HEK293 (cell line): Measurements from ENCODE around the gene CCDC3.

ENCODE experiments used
- CTCF ChIA-PET: fragments of 350-600 bp; formaldehyde crosslinking; extraction: SDS; loops from one replicate; lab custom pipeline; 2021; ENCODE audit warnings: antibody characterized with exemption; lab: Yijun Ruan, JAX
- POLR2A ChIA-PET: fragments of 300-600 bp; formaldehyde crosslinking; extraction: SDS; loops from one replicate; lab custom pipeline; 2020; ENCODE audit warnings: antibody characterized with exemption, inconsistent platforms; lab: Yijun Ruan, JAX
- H3K27ac ChIP-seq: fragments of 200-500 bp; sonication (Bioruptor generic); 2 replicates; pipeline ENCODE4 v1.5.1; 2014; ENCODE audit warnings: low read depth, low read length, control low read depth, inconsistent platforms; ENCODE audit errors: extremely low read depth
- H3K36me3 ChIP-seq, 2 experiments: fragments of 200-500 bp in 1 of 2; sonication (Bioruptor generic) in 1 of 2; 1 replicate in 1 of 2; 2 replicates in 1 of 2; pipeline ENCODE4 v1.5.1; 2014 to 2017; ENCODE audit warnings: inconsistent platforms in 2 of 2, low read length in 2 of 2; ENCODE audit not compliant: control insufficient read depth in 2 of 2, insufficient read depth in 1 of 2
- H3K4me1 ChIP-seq: fragments of 200-500 bp; sonication (Bioruptor generic); 2 replicates; pipeline ENCODE4 v1.5.1; 2014; ENCODE audit warnings: mild to moderate bottlenecking, low read length, inconsistent platforms; ENCODE audit not compliant: control insufficient read depth, insufficient read depth
- H3K4me3 ChIP-seq: 2 replicates; pipeline ENCODE4 v1.5.1; 2011; ENCODE audit warnings: low read depth, mild to moderate bottlenecking, control low read depth, low read length, moderate library complexity
- H3K9me3 ChIP-seq: fragments of 200-500 bp; sonication (Bioruptor generic); 2 replicates; pipeline ENCODE4 v1.5.1; 2014; ENCODE audit warnings: low read depth, low read length, inconsistent platforms; ENCODE audit not compliant: control insufficient read depth, insufficient read depth
- HOXD13 ChIP-seq: sonication (generic); formaldehyde crosslinking; IDR thresholded peaks from 2 replicates; pipeline ENCODE4 v1.8.0; 2022; ENCODE audit warnings: missing genetic modification reagents, borderline replicate concordance
- KLF10 ChIP-seq: fragments of 450-650 bp; IDR thresholded peaks from 2 replicates; pipeline ENCODE4 v1.5.1; 2018; ENCODE audit warnings: missing biosample characterization, mild to moderate bottlenecking, missing genetic modification characterization
- REST ChIP-seq: fragments of 450-650 bp; formaldehyde crosslinking; IDR thresholded peaks from 2 replicates; pipeline ENCODE4 v1.5.1; 2016; ENCODE audit warnings: missing biosample characterization, missing genetic modification characterization
- ZBTB1 ChIP-seq: fragments of 450-650 bp; formaldehyde crosslinking; IDR thresholded peaks from 2 replicates; pipeline ENCODE4 v1.5.1; 2016; ENCODE audit warnings: missing biosample characterization, missing genetic modification characterization
- ZBTB10 ChIP-seq: fragments of 450-650 bp; formaldehyde crosslinking; IDR thresholded peaks from 2 replicates; pipeline ENCODE4 v1.5.1; 2016; ENCODE audit warnings: missing biosample characterization, missing genetic modification characterization
- ZBTB11 ChIP-seq: fragments of 450-650 bp; formaldehyde crosslinking; conservative IDR thresholded peaks from 2 replicates; pipeline ENCODE4 v1.5.1; 2016; ENCODE audit warnings: low read depth, missing biosample characterization, missing genetic modification characterization
- ZBTB48 ChIP-seq: fragments of 450-650 bp; formaldehyde crosslinking; IDR thresholded peaks from 2 replicates; pipeline ENCODE4 v1.5.1; 2016; ENCODE audit warnings: missing biosample characterization, missing genetic modification characterization
- ZBTB8A ChIP-seq: fragments of 450-650 bp; formaldehyde crosslinking; IDR thresholded peaks from 2 replicates; pipeline ENCODE4 v1.5.1; 2016; ENCODE audit warnings: missing biosample characterization, missing genetic modification characterization
- ZNF19 ChIP-seq: fragments of 450-650 bp; formaldehyde crosslinking; IDR thresholded peaks from 2 replicates; pipeline ENCODE4; 2016; ENCODE audit warnings: missing biosample characterization, missing genetic modification characterization, low read depth
- ZNF391 ChIP-seq: fragments of 450-650 bp; formaldehyde crosslinking; IDR thresholded peaks from 2 replicates; pipeline ENCODE4 v1.5.1; 2016; ENCODE audit warnings: low read depth, missing biosample characterization, missing genetic modification characterization, borderline replicate concordance
- ZNF416 ChIP-seq: fragments of 450-650 bp; formaldehyde crosslinking; IDR thresholded peaks from 2 replicates; pipeline ENCODE4 v1.5.1; 2016; ENCODE audit warnings: missing biosample characterization, missing genetic modification characterization
- ZNF433 ChIP-seq: fragments of 450-650 bp; formaldehyde crosslinking; IDR thresholded peaks from 2 replicates; pipeline ENCODE4 v1.5.1; 2016; ENCODE audit warnings: missing biosample characterization, missing genetic modification characterization, low read depth
- ZNF514 ChIP-seq: fragments of 450-650 bp; formaldehyde crosslinking; IDR thresholded peaks from 2 replicates; pipeline ENCODE4 v1.5.1; 2016; ENCODE audit warnings: missing biosample characterization, missing genetic modification characterization
- ZNF623 ChIP-seq: fragments of 450-650 bp; formaldehyde crosslinking; IDR thresholded peaks from 2 replicates; pipeline ENCODE4 v1.5.1; 2016; ENCODE audit warnings: missing biosample characterization, missing genetic modification characterization
- ZSCAN23 ChIP-seq: fragments of 450-650 bp; formaldehyde crosslinking; IDR thresholded peaks from 2 replicates; pipeline ENCODE4 v1.5.1; 2016; ENCODE audit warnings: missing biosample characterization, missing genetic modification characterization
- TF ChIP-seq, protein P1 (sequence below): fragments of 450-650 bp; formaldehyde crosslinking; IDR thresholded peaks from 2 replicates; pipeline ENCODE4 v1.5.1; 2016; ENCODE audit warnings: missing biosample characterization, missing genetic modification characterization

Gene CCDC3

DNA sequence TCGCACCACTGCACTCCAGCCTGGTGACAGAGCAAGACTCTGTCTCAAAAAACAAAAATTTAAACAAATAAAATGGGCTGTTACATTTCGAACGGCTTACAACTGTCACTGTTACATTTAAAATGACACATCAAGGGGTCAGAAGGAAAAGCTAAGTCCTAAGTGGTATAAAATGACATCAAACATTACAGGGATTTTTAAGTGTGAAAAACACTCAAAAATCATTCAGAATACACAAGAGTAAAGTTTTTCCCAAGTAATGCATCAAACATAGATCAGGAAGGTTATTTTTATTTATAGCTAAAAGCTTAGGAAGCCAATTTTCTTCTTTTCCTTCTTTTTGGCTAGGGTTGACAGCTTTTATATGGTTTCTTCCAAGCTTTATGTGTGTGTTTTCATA is 39.0 kb downstream of the CCDC3 start:
- Histone ChIP-seq H3K4me3 (no peak overlapping the region), H3K9me3 (no peaks in the 10 kb centered on the region), H3K4me1 (no peaks in the 10 kb centered on the region), H3K36me3 (no peaks in the 10 kb centered on the region; a peak in 1 of 3 replicates), H3K27ac (no peak overlapping the region)
- ChIA-PET POLR2A (interaction anchor here (0.6 kb wide), 1 partner anchor 73 kb away, joined by 5 read pairs; no protein-coding TSS in a partner anchor), CTCF (no interaction called here)
- TF ChIP-seq ZNF391 (tag by site-specific recombination) (no peak), ZNF19 (tag by site-specific recombination) (no peak), REST (no peak), ZNF433 (tag by site-specific recombination) (no peak), ZBTB48 (tag by site-specific recombination) (no peak), ZNF623 (tag by site-specific recombination) (no peak), ZBTB8A (tag by site-specific recombination) (no peak), ZNF416 (tag by site-specific recombination) (no peak), ZBTB10 (tag by site-specific recombination) (no peak), ZBTB11 (no peak), ZNF514 (tag by site-specific recombination) (no peak), HOXD13 (no peak), ZBTB1 (tag by site-specific recombination) (no peak), KLF10 (tag by site-specific recombination) (no peak), ZSCAN23 (no peak)
- TF ChIP-seq, protein P1, sequence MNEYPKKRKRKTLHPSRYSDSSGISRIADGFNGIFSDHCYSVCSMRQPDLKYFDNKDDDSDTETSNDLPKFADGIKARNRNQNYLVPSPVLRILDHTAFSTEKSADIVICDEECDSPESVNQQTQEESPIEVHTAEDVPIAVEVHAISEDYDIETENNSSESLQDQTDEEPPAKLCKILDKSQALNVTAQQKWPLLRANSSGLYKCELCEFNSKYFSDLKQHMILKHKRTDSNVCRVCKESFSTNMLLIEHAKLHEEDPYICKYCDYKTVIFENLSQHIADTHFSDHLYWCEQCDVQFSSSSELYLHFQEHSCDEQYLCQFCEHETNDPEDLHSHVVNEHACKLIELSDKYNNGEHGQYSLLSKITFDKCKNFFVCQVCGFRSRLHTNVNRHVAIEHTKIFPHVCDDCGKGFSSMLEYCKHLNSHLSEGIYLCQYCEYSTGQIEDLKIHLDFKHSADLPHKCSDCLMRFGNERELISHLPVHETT (tag by site-specific recombination), result no peak
